Measurements from ENCODE around the gene NEK8. TPM values are rescaled to one million over a fixed set of nuclear protein-coding genes. Genes with fewer than 3 reads are reported as not detected.

NEK8 gene
- total and polyA plus RNA-seq, 8 donors, result 2.5 to 9.7 (median 4.4) TPM

DNA sequence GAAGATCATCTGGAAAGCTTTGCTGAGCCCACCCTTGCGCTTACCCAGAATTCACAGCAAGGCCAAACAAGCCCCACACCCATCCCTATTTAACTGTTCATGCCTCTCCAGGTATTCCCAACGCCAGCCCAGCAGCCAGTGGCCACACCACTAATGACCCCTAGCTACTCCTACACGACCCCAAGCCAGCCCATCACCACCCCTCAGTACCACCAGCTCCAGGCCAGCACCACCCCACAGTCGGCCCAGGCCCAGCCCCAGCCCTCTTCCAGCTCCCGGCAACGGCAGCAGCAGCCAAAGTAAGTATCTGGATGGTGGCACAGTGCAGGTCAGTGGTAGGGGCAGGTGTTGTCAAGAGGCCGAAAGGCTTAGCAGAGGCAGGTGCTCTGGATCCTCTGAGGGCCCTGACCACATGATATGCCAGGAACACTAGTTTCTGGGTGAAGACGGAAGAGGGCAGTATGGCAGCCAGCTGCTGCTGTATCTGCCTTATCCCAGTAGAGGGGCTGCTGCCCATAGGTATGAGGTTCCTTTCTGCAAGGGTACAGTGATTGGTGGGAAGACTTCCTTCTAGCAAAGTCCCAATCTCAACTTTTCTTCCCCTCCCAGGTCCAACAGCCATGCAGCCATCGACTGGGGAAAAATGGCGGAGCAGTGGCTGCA, 27.6 kb upstream of the NEK8 start:
- Histone ChIP-seq H3K36me3 (peaks cover 9 to 65% (median 54%) of the 10 kb centered on the region in 3 donors), H3K27ac (no peak overlapping the region), H3K27me3 (no peaks in the 10 kb centered on the region), H3K9me3 (no peaks in the 10 kb centered on the region), H3K4me1 (no peaks in the 10 kb centered on the region), H3K4me3 (no peak overlapping the region)
- TF ChIP-seq, protein P1, sequence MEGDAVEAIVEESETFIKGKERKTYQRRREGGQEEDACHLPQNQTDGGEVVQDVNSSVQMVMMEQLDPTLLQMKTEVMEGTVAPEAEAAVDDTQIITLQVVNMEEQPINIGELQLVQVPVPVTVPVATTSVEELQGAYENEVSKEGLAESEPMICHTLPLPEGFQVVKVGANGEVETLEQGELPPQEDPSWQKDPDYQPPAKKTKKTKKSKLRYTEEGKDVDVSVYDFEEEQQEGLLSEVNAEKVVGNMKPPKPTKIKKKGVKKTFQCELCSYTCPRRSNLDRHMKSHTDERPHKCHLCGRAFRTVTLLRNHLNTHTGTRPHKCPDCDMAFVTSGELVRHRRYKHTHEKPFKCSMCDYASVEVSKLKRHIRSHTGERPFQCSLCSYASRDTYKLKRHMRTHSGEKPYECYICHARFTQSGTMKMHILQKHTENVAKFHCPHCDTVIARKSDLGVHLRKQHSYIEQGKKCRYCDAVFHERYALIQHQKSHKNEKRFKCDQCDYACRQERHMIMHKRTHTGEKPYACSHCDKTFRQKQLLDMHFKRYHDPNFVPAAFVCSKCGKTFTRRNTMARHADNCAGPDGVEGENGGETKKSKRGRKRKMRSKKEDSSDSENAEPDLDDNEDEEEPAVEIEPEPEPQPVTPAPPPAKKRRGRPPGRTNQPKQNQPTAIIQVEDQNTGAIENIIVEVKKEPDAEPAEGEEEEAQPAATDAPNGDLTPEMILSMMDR (IDR thresholded peaks at IDR 0.05), result no peak
- FAIRE-seq, result no peak
- no peak for ATAC-seq
- 88 to 95% methylated on average over 10 of the region's 10 CpGs for WGBS, 2 donors
- intact Hi-C loops (cut with DNase I), result no loop called here
- DNase-seq, result no peak

DNA sequence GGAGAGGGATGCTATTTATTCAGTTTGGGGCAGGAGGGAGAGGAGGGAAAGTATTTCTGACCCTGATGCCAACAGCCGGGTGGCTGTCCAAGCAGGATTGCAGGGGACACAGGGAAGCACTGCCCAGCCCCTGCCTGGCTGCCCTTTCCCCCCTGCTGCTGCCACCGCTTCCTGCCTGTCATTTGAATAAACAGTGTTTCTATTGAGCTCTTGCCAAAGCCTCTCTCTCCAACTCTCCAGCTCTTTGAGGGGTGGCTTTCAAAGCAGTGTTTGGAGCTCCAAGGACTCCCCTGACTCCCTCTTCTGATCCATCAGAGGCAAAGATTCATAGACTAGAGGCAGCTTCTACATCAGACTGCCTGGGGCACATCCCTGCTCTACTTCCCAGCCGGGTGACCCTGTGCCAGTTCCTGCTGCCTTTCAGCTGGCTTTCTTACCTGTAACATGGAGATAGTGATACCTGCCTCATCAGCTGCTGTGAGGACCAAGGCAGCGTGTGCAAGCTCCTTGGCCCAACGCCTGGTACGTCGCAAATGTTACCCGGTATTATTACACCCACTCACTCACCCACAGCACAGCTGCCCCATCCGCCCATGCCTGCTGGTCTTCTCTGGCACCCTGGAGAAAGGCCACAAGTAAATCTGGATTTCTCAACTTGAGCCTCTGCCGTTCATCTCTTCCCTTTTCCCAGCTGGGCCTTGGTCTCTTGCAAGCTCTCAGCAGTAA, 26.4 kb upstream of the NEK8 start:
- Histone ChIP-seq H3K27me3 (no peaks in the 10 kb centered on the region), H3K4me1 (no peaks in the 10 kb centered on the region), H3K9me3 (no peaks in the 10 kb centered on the region), H3K36me3 (peaks cover 8 to 53% (median 48%) of the 10 kb centered on the region in 3 donors), H3K27ac (no peak overlapping the region), H3K4me3 (no peak overlapping the region)
- TF ChIP-seq, protein P1 (IDR thresholded peaks at IDR 0.05), result no peak
- DNase-seq (no peak), ATAC-seq (no peak), FAIRE-seq (no peak)
- WGBS, 2 donors, result 78 to 81% methylated on average over 10 of the region's 10 CpGs
- intact Hi-C loops (cut with DNase I), result no loop called here

DNA sequence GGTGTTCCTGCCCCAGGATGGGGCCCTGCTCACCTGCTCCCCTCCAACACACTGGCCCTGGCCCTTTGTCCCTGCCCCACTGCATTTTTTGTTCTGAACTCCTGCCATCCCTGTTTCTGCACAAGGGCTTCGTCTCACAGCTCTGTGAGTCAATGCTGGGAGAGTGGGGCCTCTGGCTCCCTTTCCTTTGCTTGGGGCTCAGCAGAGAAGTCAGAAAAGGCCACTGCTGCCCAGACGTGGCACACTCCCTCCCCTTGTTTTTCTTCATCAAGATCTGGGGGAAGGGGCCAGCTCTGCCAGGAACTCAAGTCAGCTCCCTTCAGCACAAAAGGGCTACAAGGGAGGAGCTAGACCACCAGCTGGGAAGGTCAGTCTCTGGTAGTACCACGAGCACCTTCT, 25.8 kb upstream of the NEK8 start:
- Histone ChIP-seq H3K4me1 (no peaks in the 10 kb centered on the region), H3K36me3 (peaks cover 2 to 47% (median 43%) of the 10 kb centered on the region in 3 donors), H3K9me3 (no peaks in the 10 kb centered on the region), H3K27ac (no peak overlapping the region), H3K27me3 (no peaks in the 10 kb centered on the region), H3K4me3 (no peak overlapping the region)
- intact Hi-C loops (cut with DNase I), result no loop called here
- FAIRE-seq, result no peak
- WGBS, 2 donors, result 81 to 92% methylated on average over 3 of the region's 3 CpGs
- ATAC-seq, result no peak
- TF ChIP-seq, protein P1 (IDR thresholded peaks at IDR 0.05), result no peak
- DNase-seq, result no peak

DNA sequence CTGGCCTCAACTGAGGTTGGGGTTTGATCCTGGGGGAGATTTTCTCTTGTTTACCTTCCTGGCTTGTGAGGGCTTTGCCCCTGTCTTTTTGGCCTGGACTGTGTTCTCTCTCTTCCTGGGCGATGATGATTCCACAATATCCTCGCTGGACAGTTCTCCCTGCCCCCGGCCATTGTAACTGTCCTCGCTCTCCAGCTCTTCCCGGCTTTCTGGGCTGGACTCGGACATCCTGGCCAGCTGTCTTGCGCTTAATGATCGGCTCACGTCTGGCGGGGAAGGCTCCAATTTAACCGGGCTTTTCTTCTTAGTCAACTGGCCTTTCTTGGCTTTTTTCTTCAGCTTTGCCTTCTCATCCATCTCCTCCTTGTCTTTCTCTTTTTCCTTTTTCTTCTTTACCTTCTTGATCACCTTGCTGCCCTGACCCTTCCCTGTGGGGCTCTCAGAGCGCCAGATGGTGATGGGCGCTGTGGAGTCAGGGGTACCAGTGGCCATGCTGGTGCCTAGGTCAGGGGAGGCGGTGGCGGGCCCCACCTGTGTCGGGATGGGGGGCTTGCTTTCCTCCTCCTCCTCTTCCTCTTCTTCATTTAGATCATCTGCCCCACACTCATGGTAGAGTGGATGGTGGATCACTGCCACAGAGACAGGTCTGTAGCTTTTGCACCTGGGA, 24.9 kb upstream of the NEK8 start:
- Histone ChIP-seq H3K36me3 (peaks cover 0 to 38% (median 33%) of the 10 kb centered on the region in 3 donors), H3K9me3 (no peaks in the 10 kb centered on the region), H3K4me3 (no peak overlapping the region), H3K27me3 (no peaks in the 10 kb centered on the region), H3K4me1 (no peaks in the 10 kb centered on the region), H3K27ac (no peak overlapping the region)
- no peak for ATAC-seq
- no peak for FAIRE-seq
- DNase-seq, result no peak
- TF ChIP-seq, protein P1 (IDR thresholded peaks at IDR 0.05), result no peak
- 85 to 89% methylated on average over 16 of the region's 16 CpGs for WGBS, 2 donors
- intact Hi-C loops (cut with DNase I), result no loop called here
